C1 segment of cervical spinal cord (tissue), 14 donors: Measurements from ENCODE around the gene CHST3.
A peak's percentile ranks its signal among the peaks of the same experiment; 100 is the strongest.

Source experiments
- DNase-seq, 14 donors: peaks; one replicate each; lab custom pipeline; 2025; lab: John Stamatoyannopoulos, UW

The CHST3 gene

GRCh38 chr10:72009425-72010081 is 45.4 kb downstream of the CHST3 start:
- DNase-seq, result peak in 12 of 14 donors; percentile 53 to 92 (median 80)

DNA sequence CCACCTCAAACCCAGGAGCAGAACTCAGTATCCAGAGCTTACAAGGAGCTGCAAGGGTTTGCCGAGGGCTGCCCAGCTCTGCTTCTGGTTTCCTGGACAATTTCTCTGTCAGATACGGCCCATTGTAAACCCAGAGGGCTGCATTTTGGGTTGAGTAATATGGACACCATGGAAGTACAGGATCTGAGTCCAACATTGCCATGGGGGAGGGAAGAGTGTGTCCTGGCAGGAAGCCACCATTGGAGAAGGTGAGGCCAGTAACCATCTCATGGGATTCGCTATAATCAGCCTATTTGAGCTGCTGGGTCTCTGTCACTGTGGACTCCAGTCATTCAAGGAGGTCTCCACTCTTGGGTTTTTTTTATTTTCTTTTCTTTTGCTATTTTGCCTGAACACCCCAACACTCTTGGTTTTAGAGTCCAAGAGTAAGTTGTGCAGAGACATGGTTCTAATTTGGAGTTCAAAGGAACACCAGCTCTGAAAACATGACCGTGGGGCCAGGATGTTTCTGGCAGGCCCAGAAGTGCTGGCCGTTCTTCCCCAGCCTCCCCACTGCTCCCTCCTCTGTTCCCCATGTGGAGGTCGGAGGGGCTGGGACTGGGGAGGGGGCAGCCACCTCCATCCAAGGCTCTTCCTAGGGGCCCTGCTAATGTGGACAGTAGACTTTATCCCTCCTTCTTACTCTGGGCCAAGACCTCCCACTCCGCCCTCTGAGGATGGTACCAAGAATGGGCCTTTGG is 46.2 kb downstream of the CHST3 start:
- peak in 2 of 14 donors; percentile 48 to 63 for DNase-seq

DNA sequence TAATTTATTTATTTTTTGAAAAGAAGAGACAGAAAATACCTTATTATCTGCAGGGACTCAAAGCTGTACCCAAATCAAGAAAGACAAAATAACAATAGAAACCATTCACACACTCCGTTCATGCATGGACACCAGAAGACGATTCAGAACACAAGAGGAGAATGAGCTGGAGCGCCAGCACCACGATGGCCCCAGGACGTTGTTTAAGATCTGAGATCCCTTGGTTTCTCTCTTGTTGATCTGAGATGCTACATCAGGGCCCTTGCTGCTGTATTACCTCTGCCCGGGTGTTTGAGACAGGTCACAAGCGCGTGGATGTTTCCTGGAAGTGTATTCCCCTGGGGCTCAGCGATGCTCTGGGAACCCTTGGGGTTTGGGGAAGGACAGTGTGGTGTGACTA is 46.8 kb downstream of the CHST3 start:
- no peak for DNase-seq

DNA sequence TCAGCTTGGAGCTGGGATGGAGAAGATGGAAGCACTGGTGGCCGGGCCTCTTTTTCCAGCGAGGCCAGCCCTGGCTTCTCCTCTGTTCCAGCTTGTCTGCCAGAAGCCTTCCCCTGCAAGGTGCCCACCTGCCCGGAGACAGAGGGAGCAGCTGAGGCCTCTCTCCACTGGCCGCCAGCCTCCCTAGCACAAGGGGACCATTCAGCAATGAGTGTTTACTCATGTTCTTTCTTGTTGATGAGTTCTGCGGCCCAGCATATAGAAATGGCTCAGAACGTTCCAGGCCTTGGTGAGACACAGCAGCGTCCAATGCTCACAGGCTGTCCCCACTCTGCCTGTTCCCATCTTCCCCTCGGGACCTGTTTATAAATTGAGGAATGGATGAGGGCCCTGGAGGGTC is 47.3 kb downstream of the CHST3 start:
- peak in 10 of 14 donors; percentile 36 to 80 (median 68) for DNase-seq

DNA sequence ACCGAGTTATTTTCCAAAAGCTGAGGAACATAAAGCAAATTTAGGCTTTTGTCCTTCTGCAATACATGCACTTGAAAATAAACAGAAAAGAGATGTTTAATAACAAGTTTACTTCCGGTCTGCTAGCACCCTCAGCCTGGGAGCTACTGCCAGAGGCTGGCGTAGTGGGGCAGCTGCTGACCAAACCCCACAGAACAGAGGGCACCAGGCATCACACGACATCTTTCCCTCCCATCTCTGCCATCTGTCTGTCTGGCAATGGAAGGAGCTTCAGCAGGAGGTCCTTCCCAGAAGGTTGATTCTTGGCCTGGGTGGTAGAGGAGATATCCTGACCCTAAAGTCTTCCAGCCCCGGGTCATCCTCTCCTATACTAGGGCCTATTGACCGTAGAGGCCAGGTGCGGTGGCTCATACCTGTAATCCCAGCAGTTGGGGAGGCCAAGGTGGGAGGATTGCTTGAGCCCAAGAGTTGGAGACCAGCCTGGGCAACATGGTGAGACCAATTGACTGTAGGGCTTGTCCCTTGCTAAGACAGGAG is 47.8 kb downstream of the CHST3 start:
- DNase-seq, result no peak

- DNase-seq, result peak in 4 of 14 donors; percentile 57 to 78 (median 60)
These were observed 48.6 kb downstream of the CHST3 start for GRCh38 chr10:72012796-72013195.

DNA sequence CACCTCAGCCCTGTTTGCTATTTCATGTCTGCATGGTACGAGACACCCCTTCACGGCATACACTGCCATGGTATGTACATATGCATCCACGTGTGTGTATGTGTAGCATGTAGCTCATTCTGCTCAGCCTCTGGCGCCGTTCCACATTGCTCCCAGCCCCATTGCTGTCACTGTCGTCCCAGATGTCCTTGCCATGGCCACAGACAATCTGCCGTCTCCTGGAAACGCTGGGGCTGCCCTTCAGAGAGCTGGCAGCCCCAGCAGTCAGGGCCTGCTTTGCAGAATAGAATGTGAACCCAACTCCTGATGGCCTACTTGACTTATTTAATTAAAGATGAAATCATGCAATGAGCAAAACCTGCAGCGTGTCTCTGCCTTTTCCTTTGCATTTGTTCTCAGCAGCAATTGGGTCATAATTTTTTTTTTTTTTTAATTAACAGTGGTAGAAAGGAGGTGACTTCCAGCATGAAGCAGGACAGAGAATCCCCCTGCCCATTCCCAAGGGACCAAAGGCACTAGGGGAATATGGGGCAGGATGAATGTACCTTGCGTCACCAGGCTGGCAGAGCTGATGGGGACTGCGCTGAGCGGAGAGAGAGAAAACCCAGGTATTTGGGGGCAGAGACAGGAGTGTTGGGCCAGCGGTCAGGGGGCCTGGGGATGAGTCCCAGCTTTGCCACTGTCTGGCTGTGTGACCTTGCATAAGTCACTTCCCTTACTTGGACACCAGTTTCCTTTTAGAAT is 49.2 kb downstream of the CHST3 start:
- peak in 10 of 14 donors; percentile 34 to 78 (median 60) for DNase-seq

GRCh38 chr10:72014197-72014596 is 50.0 kb downstream of the CHST3 start:
- no peak for DNase-seq

- DNase-seq, result no peak
These were observed 50.7 kb downstream of the CHST3 start for GRCh38 chr10:72014785-72015480.

DNA sequence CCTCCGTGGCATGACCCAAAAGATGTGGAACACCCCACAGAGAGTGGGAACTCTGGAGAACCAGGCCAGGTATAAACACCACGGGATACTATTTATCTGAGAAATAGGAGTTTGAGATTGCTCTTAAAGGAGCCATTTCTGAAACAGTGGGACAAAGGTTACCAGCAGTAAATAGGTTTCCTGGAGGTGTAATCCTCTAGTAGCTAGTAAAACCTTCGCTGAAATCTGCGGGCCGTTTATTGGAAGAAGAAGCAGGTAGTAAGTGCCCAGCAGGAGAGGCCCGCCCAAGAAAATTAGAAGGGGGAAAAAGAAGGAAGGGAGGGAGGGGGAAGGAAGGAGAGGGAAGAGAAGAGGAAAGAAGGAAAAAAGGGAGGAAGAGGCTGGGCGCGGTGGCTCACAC is 51.6 kb downstream of the CHST3 start:
- no peak for DNase-seq

DNA sequence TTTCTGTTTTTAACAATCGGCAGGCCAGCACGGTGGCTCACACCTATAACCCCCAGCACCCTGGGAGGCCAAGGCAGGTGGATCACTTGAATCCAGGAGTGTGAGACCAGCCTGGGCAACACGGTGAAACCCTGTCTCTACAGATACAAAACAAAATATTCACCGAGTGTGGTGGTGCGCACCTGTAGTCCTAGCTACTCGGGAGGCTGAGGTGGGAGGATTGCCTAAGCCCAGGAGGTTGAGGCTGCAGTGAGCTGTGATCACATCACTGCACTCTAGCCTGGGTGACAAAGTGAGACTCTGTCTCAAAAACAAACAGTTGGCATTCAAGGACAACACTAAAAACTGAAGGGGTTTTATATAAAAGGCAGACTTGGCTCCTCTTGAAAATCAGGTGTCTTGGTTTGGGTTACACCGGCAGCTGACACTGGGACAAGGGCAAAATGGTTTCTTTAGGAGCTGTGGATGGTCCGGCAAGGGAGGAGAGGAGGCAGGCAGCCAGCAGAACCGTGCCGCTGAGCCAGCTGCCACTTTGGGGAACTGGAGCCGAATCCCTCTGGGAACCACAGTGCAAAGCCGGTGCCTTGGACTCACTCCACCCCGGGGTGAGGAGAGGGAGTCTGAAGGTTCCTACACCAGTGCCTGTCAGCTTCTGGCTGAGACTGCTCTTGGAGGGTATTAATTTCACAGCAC is 52.6 kb downstream of the CHST3 start:
- peak in 5 of 14 donors; percentile 49 to 55 (median 51) for DNase-seq

GRCh38 chr10:72019085-72019876 is 55.1 kb downstream of the CHST3 start:
- no peak for DNase-seq

GRCh38 chr10:72020914-72021809 is 57.0 kb downstream of the CHST3 start:
- no peak for DNase-seq

DNA sequence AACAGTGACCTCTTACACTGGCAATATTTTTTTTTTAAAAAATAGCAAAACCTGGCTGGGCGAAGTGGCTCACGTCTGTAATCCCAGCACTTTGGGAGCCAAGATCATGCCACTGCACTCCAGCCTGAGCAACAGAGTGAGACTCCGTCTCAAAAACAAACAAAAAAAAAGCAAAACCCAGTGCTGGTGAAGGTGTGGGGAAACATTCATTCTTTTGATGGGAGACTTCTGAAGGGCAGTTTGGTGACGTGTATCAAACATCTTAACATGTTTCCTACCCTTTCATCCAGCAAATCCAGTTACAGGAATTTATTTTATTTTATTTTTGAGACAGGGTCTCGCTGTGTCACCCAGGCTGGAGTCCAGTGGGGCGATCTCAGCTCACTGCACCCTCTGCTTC is 58.0 kb downstream of the CHST3 start:
- DNase-seq, result no peak

- no peak for DNase-seq
These were observed 60.4 kb downstream of the CHST3 start for GRCh38 chr10:72024596-72024995.

DNA sequence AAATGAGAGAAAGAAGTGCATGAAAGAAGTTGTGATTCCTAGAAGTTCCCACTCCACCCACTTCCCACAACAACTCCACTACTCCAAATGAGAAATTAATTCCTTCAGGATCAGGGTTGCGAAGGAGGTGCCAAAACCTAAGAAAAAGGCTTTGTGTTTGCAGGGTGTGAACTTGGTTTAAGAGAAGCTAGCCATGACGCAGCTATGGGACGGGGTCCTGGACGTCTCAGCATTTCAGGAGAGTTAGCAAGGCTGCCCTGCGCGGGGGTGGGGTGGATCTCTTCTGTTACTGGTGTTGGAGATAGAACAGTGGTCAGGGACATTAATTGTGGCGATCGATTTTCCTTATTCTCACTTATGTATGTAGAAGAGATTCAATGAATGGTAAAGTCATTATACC is 61.2 kb downstream of the CHST3 start:
- no peak for DNase-seq

- DNase-seq, result no peak
These were observed 61.6 kb downstream of the CHST3 start for GRCh38 chr10:72025832-72026231.

DNA sequence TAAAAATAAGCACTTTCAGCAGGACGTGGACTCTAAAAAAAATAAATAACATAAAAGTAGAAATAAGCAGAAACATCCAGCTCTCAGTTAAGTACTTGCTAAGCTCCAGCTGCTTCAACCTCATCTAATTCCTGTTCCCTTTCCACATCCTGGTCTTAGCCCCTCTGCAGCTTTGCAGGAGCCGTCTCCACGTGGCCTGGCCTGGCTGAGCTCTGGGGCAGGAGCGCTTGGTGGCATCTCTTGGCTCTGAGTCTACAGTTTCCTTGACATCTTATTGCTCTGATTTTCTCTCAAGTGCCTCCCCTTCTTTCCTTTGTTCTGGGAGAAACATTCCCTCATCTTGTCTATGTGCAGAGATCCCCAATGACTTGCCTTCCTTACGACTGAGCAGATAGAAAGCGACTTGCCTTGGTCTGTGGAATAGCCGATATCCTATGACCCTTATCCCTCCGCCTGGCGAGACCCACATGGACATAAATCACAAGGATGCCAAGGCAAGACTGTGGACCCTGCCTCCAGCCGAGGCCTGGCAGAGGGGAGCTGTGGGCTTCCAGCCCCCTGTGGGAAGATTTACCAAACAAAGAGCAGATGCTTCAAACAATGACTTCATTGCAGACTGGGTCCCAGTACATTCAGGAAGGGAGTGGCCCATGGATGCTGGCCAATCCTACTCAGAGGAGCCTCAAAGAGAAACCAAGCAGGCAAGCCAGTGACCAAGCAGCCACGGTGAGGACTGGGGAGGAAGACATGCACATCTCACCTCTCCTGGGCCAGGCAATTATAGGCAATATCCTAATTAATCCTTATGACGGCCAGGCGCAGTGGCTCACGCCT is 62.3 kb downstream of the CHST3 start:
- DNase-seq, result no peak
